DOHH2 (cell line): ENCODE measurements around the gene NR1H4.
"Not testable (repeated sequence)": the region's sequence is repeated elsewhere in the genome, so short reads cannot be mapped to it uniquely, and the experiment has no call there.

Experiments
- H3F3A ChIP-seq: fragments of 200-600 bp; sonication (generic), shearing (Covaris generic); 2 replicates; pipeline ENCODE4 v1.6.0; 2016; ENCODE audit warnings: antibody characterized with exemption, mild to moderate bottlenecking; ENCODE audit not compliant: control insufficient read depth, insufficient read depth
- H3K27ac ChIP-seq: fragments of 200-600 bp; sonication (generic); 2 replicates; pipeline ENCODE4 v1.5.1; 2014; ENCODE audit warnings: low read depth, mild to moderate bottlenecking, low read length, moderate library complexity
- H3K27me3 ChIP-seq: fragments of 200-600 bp; sonication (generic); 2 replicates; pipeline ENCODE4 v1.6.1; 2014; ENCODE audit warnings: mild to moderate bottlenecking, low read length, mixed read lengths; ENCODE audit not compliant: control insufficient read depth
- H3K36me3 ChIP-seq: fragments of 200-600 bp; sonication (generic); 2 replicates; pipeline ENCODE4 v1.6.1; 2014; ENCODE audit warnings: mild to moderate bottlenecking, low read length, moderate library complexity, mixed read lengths; ENCODE audit not compliant: control insufficient read depth
- H3K4me1 ChIP-seq: fragments of 200-600 bp; sonication (generic); 2 replicates; pipeline ENCODE4 v1.6.1; 2014; ENCODE audit warnings: mild to moderate bottlenecking, low read length, mixed read lengths; ENCODE audit not compliant: control insufficient read depth
- H3K4me2 ChIP-seq: fragments of 200-600 bp; sonication (generic); 2 replicates; pipeline ENCODE4 v1.6.0; 2014; ENCODE audit warnings: mild to moderate bottlenecking, low read length, moderate library complexity
- H3K4me3 ChIP-seq: fragments of 200-600 bp; sonication (generic); 2 replicates; pipeline ENCODE4 v1.5.1; 2014; ENCODE audit warnings: mild to moderate bottlenecking, low read length, mixed read lengths
- H3K79me2 ChIP-seq: fragments of 200-600 bp; sonication (generic); 2 replicates; pipeline ENCODE4 v1.6.1; 2014; ENCODE audit warnings: mild to moderate bottlenecking, low read length, mixed read lengths; ENCODE audit not compliant: control insufficient read depth
- H3K9me2 ChIP-seq: fragments of 200-600 bp; sonication (generic); replicated peaks from 2 replicates; pipeline ENCODE4 v1.6.1; 2014; ENCODE audit warnings: mild to moderate bottlenecking, low read length, mixed read lengths; ENCODE audit not compliant: control insufficient read depth
- H3K9me3 ChIP-seq: fragments of 200-600 bp; sonication (generic); 2 replicates; pipeline ENCODE4 v1.6.1; 2014; ENCODE audit warnings: antibody characterized with exemption, low read length, mixed read lengths; ENCODE audit not compliant: control insufficient read depth, insufficient read depth
- H4K20me1 ChIP-seq: fragments of 200-600 bp; sonication (generic); 2 replicates; pipeline ENCODE4 v1.6.0; 2014; ENCODE audit warnings: low read depth, mild to moderate bottlenecking, antibody characterized with exemption, low read length, moderate library complexity; ENCODE audit not compliant: control insufficient read depth, insufficient read depth
- EZH2phosphoT487 ChIP-seq: fragments of 200-600 bp; sonication (generic); IDR thresholded peaks from 2 replicates; pipeline ENCODE4 v1.6.1; 2017; ENCODE audit warnings: borderline replicate concordance, mild to moderate bottlenecking, antibody characterized with exemption, low read length, moderate library complexity, mixed read lengths
- TF ChIP-seq, protein P1 (sequence below): fragments of 200-600 bp; sonication (generic); IDR thresholded peaks from one replicate; pipeline ENCODE4 v1.5.1; 2014; ENCODE audit warnings: antibody characterized with exemption, mild to moderate bottlenecking, low read depth, low read length; ENCODE audit not compliant: poor library complexity, severe bottlenecking

Gene NR1H4

DNA sequence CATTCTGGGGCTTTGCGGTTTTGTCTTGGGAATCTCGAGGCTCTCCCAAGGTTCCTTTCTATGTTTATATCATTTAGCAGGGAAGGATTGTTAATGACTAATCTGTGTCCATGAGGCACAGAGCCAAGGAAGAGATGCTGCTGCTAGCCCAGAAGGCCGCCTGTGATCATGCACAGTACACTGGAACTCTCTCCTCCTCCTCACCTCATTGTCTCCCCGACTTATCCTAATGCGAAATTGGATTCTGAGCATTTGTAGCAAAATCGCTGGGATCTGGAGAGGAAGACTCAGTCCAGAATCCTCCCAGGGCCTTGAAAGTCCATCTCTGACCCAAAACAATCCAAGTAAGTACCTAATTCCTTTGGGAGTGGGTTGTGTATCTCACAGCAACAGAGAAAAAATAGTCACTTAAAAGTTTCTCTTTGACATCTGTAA, at the start of gene NR1H4:
NR1H4 (plus strand) TSS at position 151 of the 435 bp plus-strand sequence. CDS start 19,458 bp downstream, outside the sequence.
- H3K79me2 ChIP-seq: no peaks in the 10 kb centered on the region
- H3K36me3 ChIP-seq: no peaks in the 10 kb centered on the region
- no peaks in the 10 kb centered on the region for H3K27me3 ChIP-seq
- TF ChIP-seq EZH2phosphoT487: no peak
- TF ChIP-seq, protein P1, sequence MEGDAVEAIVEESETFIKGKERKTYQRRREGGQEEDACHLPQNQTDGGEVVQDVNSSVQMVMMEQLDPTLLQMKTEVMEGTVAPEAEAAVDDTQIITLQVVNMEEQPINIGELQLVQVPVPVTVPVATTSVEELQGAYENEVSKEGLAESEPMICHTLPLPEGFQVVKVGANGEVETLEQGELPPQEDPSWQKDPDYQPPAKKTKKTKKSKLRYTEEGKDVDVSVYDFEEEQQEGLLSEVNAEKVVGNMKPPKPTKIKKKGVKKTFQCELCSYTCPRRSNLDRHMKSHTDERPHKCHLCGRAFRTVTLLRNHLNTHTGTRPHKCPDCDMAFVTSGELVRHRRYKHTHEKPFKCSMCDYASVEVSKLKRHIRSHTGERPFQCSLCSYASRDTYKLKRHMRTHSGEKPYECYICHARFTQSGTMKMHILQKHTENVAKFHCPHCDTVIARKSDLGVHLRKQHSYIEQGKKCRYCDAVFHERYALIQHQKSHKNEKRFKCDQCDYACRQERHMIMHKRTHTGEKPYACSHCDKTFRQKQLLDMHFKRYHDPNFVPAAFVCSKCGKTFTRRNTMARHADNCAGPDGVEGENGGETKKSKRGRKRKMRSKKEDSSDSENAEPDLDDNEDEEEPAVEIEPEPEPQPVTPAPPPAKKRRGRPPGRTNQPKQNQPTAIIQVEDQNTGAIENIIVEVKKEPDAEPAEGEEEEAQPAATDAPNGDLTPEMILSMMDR: no peak
- no peaks in the 10 kb centered on the region for H3K4me1 ChIP-seq
- no peaks in the 10 kb centered on the region for H3K9me3 ChIP-seq
- no peaks in the 10 kb centered on the region for H3K9me2 ChIP-seq
- H3F3A ChIP-seq: no peaks in the 10 kb centered on the region
- H3K4me2 ChIP-seq: no peak within 1 kb of the TSS
- H3K4me3 ChIP-seq: no peak within 1 kb of the TSS
- no peaks in the 10 kb centered on the region for H4K20me1 ChIP-seq
- no peak within 1 kb of the TSS for H3K27ac ChIP-seq

DNA sequence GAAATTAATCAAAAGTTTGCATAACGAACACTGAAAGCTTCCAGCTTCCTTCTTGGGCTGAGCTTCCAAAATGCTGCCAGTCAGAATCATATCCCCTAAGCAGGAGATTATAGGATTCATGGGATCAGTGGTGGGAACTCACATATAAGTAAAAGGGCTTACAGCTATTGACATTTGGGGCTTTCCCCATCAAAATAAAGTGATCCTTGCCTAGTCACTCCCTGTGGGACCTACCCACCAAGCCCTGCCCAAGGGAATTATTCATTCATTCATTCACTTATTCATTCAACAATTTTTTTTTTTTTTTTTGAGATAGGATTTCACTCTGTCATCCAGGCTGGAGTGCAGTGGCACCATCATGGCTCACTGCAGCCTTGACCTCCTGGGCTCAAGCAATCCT, 47.5 kb upstream of the NR1H4 start:
- Histone ChIP-seq H3K9me3 (no peaks in the 10 kb centered on the region), H3K27me3 (no peaks in the 10 kb centered on the region), H4K20me1 (no peaks in the 10 kb centered on the region), H3K4me3 (no peak overlapping the region), H3K27ac (no peak overlapping the region), H3K79me2 (no peaks in the 10 kb centered on the region), H3K4me1 (no peaks in the 10 kb centered on the region), H3K4me2 (no peak overlapping the region), H3K9me2 (no peaks in the 10 kb centered on the region), H3K36me3 (no peaks in the 10 kb centered on the region), H3F3A (no peaks in the 10 kb centered on the region)
- TF ChIP-seq, protein P1: no peak
- TF ChIP-seq EZH2phosphoT487: no peak

DNA sequence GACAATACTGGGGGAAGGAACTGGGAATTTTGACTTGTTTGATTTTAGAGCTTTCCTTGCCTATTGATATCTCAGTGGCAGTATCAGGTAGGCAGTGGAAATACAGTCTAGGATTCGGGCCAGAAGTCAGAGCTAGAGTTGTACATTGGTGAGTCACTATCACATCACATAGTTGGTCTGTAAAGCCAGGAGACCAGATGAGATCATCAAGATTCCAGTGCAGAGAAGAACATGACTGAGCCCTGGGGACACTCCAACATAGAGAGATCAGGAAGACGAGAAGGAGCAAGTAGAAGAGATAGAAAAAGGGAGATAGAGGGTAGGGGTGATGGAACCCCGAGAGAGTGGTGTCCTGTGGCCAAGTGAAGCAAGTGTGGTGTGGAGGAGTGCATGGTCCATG, 46.6 kb upstream of the NR1H4 start:
- H3K27ac ChIP-seq: no peak overlapping the region
- no peaks in the 10 kb centered on the region for H3K9me3 ChIP-seq

DNA sequence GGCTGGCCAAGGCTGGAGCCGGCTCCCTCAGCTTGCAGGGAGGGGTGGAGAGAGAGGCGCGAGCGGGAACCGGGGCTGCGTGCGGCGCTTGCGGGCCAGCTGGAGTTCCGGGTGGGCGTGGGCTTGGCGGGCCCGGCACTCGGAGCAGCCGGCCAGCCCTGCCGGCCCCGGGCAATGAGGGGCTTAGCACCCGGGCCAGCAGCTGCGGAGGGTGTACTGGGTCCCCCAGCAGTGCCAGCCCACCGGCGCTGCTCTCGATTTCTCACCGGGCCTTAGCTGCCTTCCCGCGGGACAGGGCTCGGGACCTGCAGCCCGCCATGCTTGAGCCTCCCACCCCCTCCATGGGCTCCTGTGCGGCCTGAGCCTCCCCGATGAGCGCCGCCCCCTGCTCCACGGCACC, 43.4 kb upstream of the NR1H4 start:
- not testable (repeated sequence) for H4K20me1 ChIP-seq, H3K4me2 ChIP-seq, H3K79me2 ChIP-seq, H3K27me3 ChIP-seq, H3F3A ChIP-seq, H3K9me3 ChIP-seq, H3K4me3 ChIP-seq, H3K36me3 ChIP-seq, H3K9me2 ChIP-seq, H3K27ac ChIP-seq, H3K4me1 ChIP-seq

More for the DNA sequence above, 46.6 kb upstream of the NR1H4 start:
- no peak overlapping the region for H3K4me2 ChIP-seq
- no peaks in the 10 kb centered on the region for H3K79me2 ChIP-seq
- no peaks in the 10 kb centered on the region for H3K36me3 ChIP-seq
- no peaks in the 10 kb centered on the region for H3F3A ChIP-seq
- H3K27me3 ChIP-seq: no peaks in the 10 kb centered on the region
- no peaks in the 10 kb centered on the region for H4K20me1 ChIP-seq
- TF ChIP-seq, protein P1: no peak
- TF ChIP-seq EZH2phosphoT487: no peak
- H3K9me2 ChIP-seq: no peaks in the 10 kb centered on the region
- H3K4me3 ChIP-seq: no peak overlapping the region
- H3K4me1 ChIP-seq: no peaks in the 10 kb centered on the region
